GM12878 (cell line): ENCODE results near the gene TBC1D25. TPM values are rescaled to one million over a fixed set of nuclear protein-coding genes. Genes with fewer than 3 reads are reported as not detected.

Experiments
- ATAC-seq: fragments of 200-7000 bp; cut with Tn5 transposase; 3 replicates; pipeline ENCODE4 v1.9.1; 2020; ENCODE audit warnings: mild to moderate bottlenecking, moderate library complexity
- BruUV-seq: library from RNA; stranded (reverse); fragments of 400-500 nt; replicated peaks from 2 replicates; lab custom pipeline; 2021; lab: Mats Ljungman, UMichigan
- CTCF ChIA-PET: fragments of 300-600 bp; sonication (Branson Sonifier 250); formaldehyde crosslinking; extraction: SDS; loops from one replicate; lab custom pipeline; 2021; ENCODE audit warnings: inconsistent platforms; lab: Yijun Ruan, JAX
- POLR2A ChIA-PET: fragments of 350-600 bp; formaldehyde crosslinking; extraction: SDS; loops from one replicate; lab custom pipeline; 2021; ENCODE audit warnings: inconsistent platforms; lab: Charles Lee
- RAD21 ChIA-PET: fragments of 300-600 bp; sonication (Branson Sonifier 250); formaldehyde crosslinking; loops from one replicate; lab custom pipeline; 2023; ENCODE audit warnings: antibody characterized with exemption; ENCODE audit not compliant: unreplicated experiment; lab: Charles Lee
- SMC1A ChIA-PET: fragments of 300-600 bp; sonication (Branson Sonifier 250); formaldehyde crosslinking; loops from one replicate; lab custom pipeline; 2023; ENCODE audit not compliant: unreplicated experiment, uncharacterized antibody; lab: Charles Lee
- DNase-seq: peaks from one replicate; pipeline ENCODE4 v3.0.0-alpha.2; 2011; ENCODE audit warnings: low read depth, low spot score
- FAIRE-seq: peaks from 3 replicates; lab custom pipeline; 2011; peaks lifted over from hg19 to GRCh38; lab: Jason Lieb, UNC
- H2AFZ ChIP-seq: 2 replicates; pipeline ENCODE4 v1.6.0; 2011; ENCODE audit warnings: low read depth, low read length, control low read depth; ENCODE audit not compliant: control insufficient read depth
- H3K27ac ChIP-seq: 2 replicates; pipeline ENCODE4 v1.5.1; 2011; ENCODE audit warnings: control low read depth; ENCODE audit not compliant: control insufficient read depth, insufficient read depth
- H3K27me3 ChIP-seq, 2 experiments: replicated peaks in 1 of 2; 2 replicates each; pipeline versions ENCODE4 v1.6.0 to v1.6.1; 2011; ENCODE audit warnings: low read length in 1 of 2; ENCODE audit not compliant: control insufficient read depth in 2 of 2, insufficient read depth in 2 of 2
- H3K36me3 ChIP-seq, 2 experiments: 2 replicates each; pipeline ENCODE4 v1.5.1; 2011; ENCODE audit warnings: low read length in 1 of 2; ENCODE audit not compliant: control insufficient read depth in 2 of 2, insufficient read depth in 2 of 2
- H3K4me1 ChIP-seq: 2 replicates; pipeline ENCODE4 v1.6.1; 2011; ENCODE audit warnings: mild to moderate bottlenecking, low read length, moderate library complexity, mixed read lengths; ENCODE audit not compliant: control insufficient read depth, insufficient read depth
- H3K4me2 ChIP-seq: 2 replicates; pipeline ENCODE4 v1.6.0; 2011; ENCODE audit warnings: control low read depth; ENCODE audit not compliant: control insufficient read depth, insufficient read depth
- H3K4me3 ChIP-seq: fragments of 200-600 bp; sonication (generic); 2 replicates; pipeline ENCODE4 v1.5.1; 2016
- H3K79me2 ChIP-seq: 2 replicates; pipeline ENCODE4 v1.6.0; 2011; ENCODE audit warnings: low read length; ENCODE audit not compliant: control insufficient read depth, insufficient read depth
- H3K9ac ChIP-seq: 2 replicates; pipeline ENCODE4 v1.8.0; 2011; ENCODE audit warnings: low read length, control low read depth, mixed read lengths; ENCODE audit not compliant: control insufficient read depth, insufficient read depth
- H3K9me3 ChIP-seq: replicated peaks from 3 replicates; pipeline ENCODE4 v1.5.1; 2011; ENCODE audit warnings: mild to moderate bottlenecking, low read length; ENCODE audit not compliant: control insufficient read depth, insufficient read depth
- H4K20me1 ChIP-seq: 2 replicates; pipeline ENCODE4 v1.6.0; 2011; ENCODE audit not compliant: control insufficient read depth, insufficient read depth
- ATF7 ChIP-seq: fragments of 450-650 bp; IDR thresholded peaks from 2 replicates; pipeline ENCODE4 v1.6.1; 2016; ENCODE audit warnings: low read depth, mild to moderate bottlenecking
- CEBPB ChIP-seq, 2 experiments: fragments of 150-350 bp in 1 of 2; IDR thresholded peaks; 2 replicates each; pipeline ENCODE4 v1.6.1; 2012 to 2014; ENCODE audit warnings: low read depth in 2 of 2, low read length in 2 of 2, borderline replicate concordance in 1 of 2, inconsistent platforms in 1 of 2
- DPF2 ChIP-seq: fragments of 450-650 bp; IDR thresholded peaks from 2 replicates; pipeline ENCODE4 v1.6.1; 2017; ENCODE audit warnings: mild to moderate bottlenecking
- HCFC1 ChIP-seq: fragments of 150-350 bp; IDR thresholded peaks from 2 replicates; pipeline ENCODE4 v1.6.1; 2014; ENCODE audit warnings: low read length
- IRF5 ChIP-seq: fragments of 450-650 bp; IDR thresholded peaks from 2 replicates; pipeline ENCODE4 v1.6.1; 2017; ENCODE audit warnings: borderline replicate concordance
- KAT2A ChIP-seq: conservative IDR thresholded peaks from 2 replicates; pipeline ENCODE4 v1.6.1; 2011; ENCODE audit warnings: low read depth, low read length; ENCODE audit not compliant: control insufficient read depth
- MAX ChIP-seq: IDR thresholded peaks from 2 replicates; pipeline ENCODE4 v1.6.1; 2012; ENCODE audit warnings: low read depth, low read length, improper control_type of control experiment
- MEF2B ChIP-seq: fragments of 450-650 bp; IDR thresholded peaks from 2 replicates; pipeline ENCODE4 v1.6.1; 2018; ENCODE audit warnings: mild to moderate bottlenecking, moderate library complexity; ENCODE audit not compliant: partially characterized antibody, poor library complexity, severe bottlenecking
- NBN ChIP-seq: fragments of 450-650 bp; IDR thresholded peaks from 2 replicates; pipeline ENCODE4 v1.6.1; 2016
- NKRF ChIP-seq: fragments of 450-650 bp; conservative IDR thresholded peaks from 2 replicates; pipeline ENCODE4 v1.6.1; 2017; ENCODE audit warnings: mild to moderate bottlenecking, moderate library complexity
- NR2C1 ChIP-seq: fragments of 450-650 bp; IDR thresholded peaks from 2 replicates; pipeline ENCODE4 v1.6.1; 2017; ENCODE audit warnings: antibody characterized with exemption, mild to moderate bottlenecking, moderate library complexity
- NR2C2 ChIP-seq: IDR thresholded peaks from 2 replicates; pipeline ENCODE4 v1.6.1; 2011; ENCODE audit warnings: borderline replicate concordance, low read depth; ENCODE audit not compliant: control insufficient read depth, insufficient read length
- POLR2A ChIP-seq: IDR thresholded peaks from 2 replicates; pipeline ENCODE4 v1.6.1; 2011; ENCODE audit warnings: low read depth, mild to moderate bottlenecking, low read length
- POU2F2 ChIP-seq: IDR thresholded peaks from 3 replicates; pipeline ENCODE4 v1.6.1; 2011; ENCODE audit warnings: low read depth, mild to moderate bottlenecking, low read length, borderline replicate concordance
- SRF ChIP-seq, 2 experiments: IDR thresholded peaks; 2 replicates each; pipeline ENCODE4 v1.6.1; 2011; ENCODE audit warnings: low read depth in 2 of 2, low read length in 2 of 2, mild to moderate bottlenecking in 1 of 2, moderate library complexity in 1 of 2
- TCF3 ChIP-seq: IDR thresholded peaks from 2 replicates; pipeline ENCODE4 v1.6.1; 2012; ENCODE audit warnings: low read depth, mild to moderate bottlenecking, low read length, borderline replicate concordance; ENCODE audit not compliant: insufficient read depth
- YY1 ChIP-seq: IDR thresholded peaks from 2 replicates; pipeline ENCODE4 v1.6.1; 2011; ENCODE audit warnings: low read depth, mild to moderate bottlenecking, low read length
- ZNF24 ChIP-seq: fragments of 450-650 bp; IDR thresholded peaks from 2 replicates; pipeline ENCODE4 v1.6.1; 2017; ENCODE audit warnings: antibody characterized with exemption, mild to moderate bottlenecking
- WGBS: methylation state at CpG from one replicate; pipeline ENCODE4 v1.1.6; 2016; ENCODE audit warnings: low lambda C conversion rate; ENCODE audit not compliant: insufficient replicate concordance, insufficient coverage; ENCODE audit errors: missing lambda C conversion rate; 5-methylcytosine and 5-hydroxymethylcytosine counted together
- in situ Hi-C: fragments of 300-500 bp; cut with MboI; formaldehyde crosslinking; loops from 9 replicates; pipeline ENCODE4 v1.14.3; 2018; ENCODE audit warnings: mixed read lengths
- intact Hi-C: fragments of 100-400 bp; cut with micrococcal nuclease; formaldehyde crosslinking; loops from one replicate; pipeline ENCODE4 v1.14.2; 2022; ENCODE audit not compliant: unreplicated experiment
- polyA plus RNA-seq, 11 experiments: library from polyadenylated mRNA; depleted of rRNA in 4 of 11; unstranded in 6 of 11; stranded (reverse) in 5 of 11; fragments of >200 nt; fragmentation: Nextera tagmentation in 4 of 11; fragmentation: Illumina TruSeq in 1 of 11; extraction: Ambion mirVana in 4 of 11; extraction: Trizol in 1 of 11; gene quantifications; 1 replicate in 1 of 11; 2 replicates in 10 of 11; pipeline versions ENCODE4 v1.2.1 to v1.2.3, GENCODE V29; 2011 to 2016; ENCODE audit warnings: inconsistent platforms in 2 of 11, missing spikeins in 2 of 11, low read depth in 1 of 11
- total RNA-seq, 4 experiments: library from RNA; depleted of rRNA in 3 of 4; stranded (reverse); fragments of >200 nt in 3 of 4; fragmentation: Illumina TruSeq in 1 of 4; extraction: Trizol in 1 of 4; gene quantifications; 2 replicates each; pipeline versions ENCODE4 v1.2.1 to v1.2.3, GENCODE V29; 2013 to 2021

Gene TBC1D25
- total and polyA plus RNA-seq, 10 of the 15 experiments (the other 5 are each of a cell fraction or from before 2014, with no cell fraction given): 0.79 to 17.3 (median 10.0) TPM

GRCh38 chrX:48597353-48598264 lies 58.1 kb downstream of the TBC1D25 start, which contains the start of gene WDR13:
WDR13 (plus strand) TSS chrX:48597492; CDS start chrX:48597997, 505 bp downstream.
- no peaks in the 10 kb centered on the region for H4K20me1 ChIP-seq
- CTCF ChIA-PET: interaction anchor here (0.5 kb wide), 1 partner anchor 26 kb away, joined by 3 read pairs; no protein-coding TSS in a partner anchor
- no peaks in the 10 kb centered on the region for H3K27me3 ChIP-seq
- H3K9me3 ChIP-seq: no peaks in the 10 kb centered on the region; the same call in 2 of the 3 replicates
- H3K4me2 ChIP-seq: peak within 1 kb of the TSS; percentile 76
- peak; percentile 81 for FAIRE-seq
- H2AFZ ChIP-seq: peak within 1 kb of the TSS; percentile 77
- RAD21 ChIA-PET: interaction anchor here (0.9 kb wide), 2 partner anchors 23 to 446 kb away, joined by 3 read pairs; partner anchors contain the start of gene TFE3
- peak; percentile 84 for DNase-seq
- intact Hi-C loops (no loop called here), in situ Hi-C loops (no loop called here)
- TSS peak; percentile 77 for BruUV-seq
- H3K36me3 ChIP-seq: no peaks in the 10 kb centered on the region
- peak within 1 kb of the TSS; percentile 90 for H3K4me3 ChIP-seq
- POLR2A ChIA-PET: interaction anchor here (0.6 to 2.0 kb wide), 3 partner anchors 23 to 94 kb away, joined by 3 to 5 read pairs (median 3); partner anchors contain the start of gene RBM3
- H3K27ac ChIP-seq: peak within 1 kb of the TSS; percentile 85
- no peaks in the 10 kb centered on the region for H3K4me1 ChIP-seq
- ATAC-seq: peak; percentile 92
- SMC1A ChIA-PET: no interaction called here
- 26% methylated on average over 56 of the region's 62 CpGs for WGBS
- H3K9ac ChIP-seq: peak within 1 kb of the TSS; percentile 89
- H3K79me2 ChIP-seq: no peaks in the 10 kb centered on the region
- no peak for TF ChIP-seq TCF3
- TF ChIP-seq POU2F2: 0 out of 3 replicates have a peak, but pooled peaks have one; percentile 24
- peak; percentile 67 to 95 for TF ChIP-seq SRF (IDR thresholded peaks at IDR 0.05; ENCODE audit: low read depth in 2 of 2, low read length in 2 of 2)
- peak; percentile 79 for TF ChIP-seq NR2C2
- peak; percentile 56; the same call in 1 of the 2 replicates for TF ChIP-seq NKRF
- 0 out of 2 replicates have a peak, but pooled peaks have one; percentile 10 for TF ChIP-seq ATF7
- TF ChIP-seq DPF2: 0 out of 2 replicates have a peak, but pooled peaks have one; percentile 42
- TF ChIP-seq MEF2B: peak; percentile 91
- TF ChIP-seq NBN: 0 out of 2 replicates have a peak, but pooled peaks have one; percentile 24
- peak; percentile 98 for TF ChIP-seq YY1
- no peak for TF ChIP-seq CEBPB (IDR thresholded peaks at IDR 0.05; ENCODE audit: borderline replicate concordance in 1 of 2, low read depth in 2 of 2, low read length in 2 of 2)
- TF ChIP-seq HCFC1: peak; percentile 56
- TF ChIP-seq NR2C1: peak; percentile 44; the same call in 1 of the 2 replicates
- no peak for TF ChIP-seq ZNF24
- peak; percentile 84 for TF ChIP-seq POLR2A
- TF ChIP-seq IRF5: no peak
- no peak for TF ChIP-seq KAT2A
- no peak; the same call in 1 of the 2 replicates for TF ChIP-seq MAX
